Kidney (tissue), 14 donors: ENCODE results near the gene ELOVL2. TPM values are rescaled to one million over a fixed set of nuclear protein-coding genes. Genes with fewer than 3 reads are reported as not detected.

Experiments
- DNase-seq, 5 donors: peaks; one replicate each; pipeline ENCODE4 v3.0.0-alpha.2; 2013 to 2020
- FAIRE-seq: peaks from 2 replicates; lab custom pipeline; 2012; peaks lifted over from hg19 to GRCh38; lab: Jason Lieb, UNC
- H3K27ac ChIP-seq, 2 donors: one replicate each; pipeline ENCODE4 v1.7.0; 2013; ENCODE audit warnings: low read depth in 2 of 2, low read length in 2 of 2, inconsistent platforms in 1 of 2
- H3K27me3 ChIP-seq: one replicate; pipeline ENCODE4 v1.7.1; 2013; ENCODE audit warnings: low read length, inconsistent platforms; ENCODE audit not compliant: control insufficient read depth, insufficient read depth
- H3K36me3 ChIP-seq, 3 donors: one replicate each; pipeline versions ENCODE4 v1.7.0 to v1.7.1; 2013; ENCODE audit warnings: low read length in 3 of 3, control low read depth in 1 of 3, inconsistent platforms in 1 of 3; ENCODE audit not compliant: insufficient read depth in 3 of 3, control insufficient read depth in 2 of 3
- H3K4me1 ChIP-seq, 3 donors: one replicate each; pipeline versions ENCODE4 v1.7.0 to v1.7.1; 2013; ENCODE audit warnings: low read length in 3 of 3, inconsistent platforms in 1 of 3, low read depth in 1 of 3; ENCODE audit not compliant: control insufficient read depth in 2 of 3, insufficient read depth in 2 of 3
- H3K4me3 ChIP-seq, 3 donors: one replicate each; pipeline versions ENCODE4 v1.7.0 to v1.8.1; 2013; ENCODE audit warnings: low read length in 3 of 3, control low read depth in 1 of 3, inconsistent platforms in 1 of 3
- H3K9ac ChIP-seq, 3 donors: one replicate each; pipeline versions ENCODE4 v1.7.0 to v1.7.1; 2013; ENCODE audit warnings: low read length in 3 of 3, control low read depth in 1 of 3, inconsistent platforms in 1 of 3
- H3K9me3 ChIP-seq, 3 donors: one replicate each; pipeline versions ENCODE4 v1.7.0 to v1.7.1; 2013; ENCODE audit warnings: low read length in 3 of 3, control low read depth in 1 of 3, inconsistent platforms in 1 of 3; ENCODE audit not compliant: control insufficient read depth in 2 of 3, insufficient read depth in 1 of 3
- intact Hi-C: fragments of 100-400 bp; cut with DNase I; formaldehyde crosslinking; loops from one replicate; pipeline ENCODE4 v1.11.1; 2022
- polyA plus RNA-seq: library from polyadenylated mRNA; stranded (reverse); fragments of 350-450 nt; fragmentation: Illumina TruSeq; extraction: RNeasy Lipid Tissue Mini Kit (QIAGEN cat#74804); gene quantifications from one replicate; pipeline ENCODE4 v1.2.3, GENCODE V29; 2014; ENCODE audit warnings: low read depth, low replicate concordance; ENCODE audit not compliant: insufficient read depth
- total RNA-seq: library from RNA; stranded (reverse); fragmentation: NEBNext Ultra II Directional; extraction: Animal tissue kit (Norgen Biotek cat#: 25700); gene quantifications from one replicate; pipeline ENCODE4 v1.2.1, GENCODE V29; 2021
- TF ChIP-seq, protein P1 (sequence below): IDR thresholded peaks from 3 replicates; pipeline ENCODE4 v1.5.1; 2012; ENCODE audit warnings: mild to moderate bottlenecking, moderate library complexity, borderline replicate concordance; ENCODE audit not compliant: insufficient read depth; ENCODE audit errors: extremely low read depth
- donor health status: control.
- donor health status: control.
- donor health status: control.
- donor health status: control.
- donor health status: control.
- donor health status: DM: yes; HTN: yes; CAD: no.
- donor health status: Normal renal cell carcinoma (clear cell type).

ELOVL2 gene
- total and polyA plus RNA-seq, 2 donors from 2014 or later = 0.79 TPM; not detected in 1

DNA sequence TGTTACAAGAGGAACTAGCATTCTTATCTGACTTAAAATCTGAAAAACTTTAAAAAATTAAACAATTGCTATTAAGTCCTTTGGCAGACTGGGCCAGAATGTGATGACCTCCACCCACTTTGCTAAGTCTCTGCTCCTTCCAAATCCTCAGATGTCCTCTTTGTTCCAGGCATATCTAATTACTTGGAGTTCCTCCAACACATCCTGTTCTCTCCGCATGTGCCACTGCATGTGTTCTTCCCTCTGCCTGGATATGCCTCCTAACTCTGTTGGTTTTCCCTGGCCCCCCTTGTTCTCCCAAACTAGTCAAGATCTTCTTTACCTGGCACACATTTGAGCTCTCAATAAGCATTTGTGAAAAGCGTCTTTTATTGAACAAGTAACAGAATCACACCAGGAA, 23.1 kb downstream of the ELOVL2 start:
- H3K9me3 ChIP-seq = no peaks in the 10 kb centered on the region
- H3K9ac ChIP-seq = no peak overlapping the region
- H3K4me3 ChIP-seq = no peak overlapping the region
- intact Hi-C loops = no loop called here
- H3K27me3 ChIP-seq = no peaks in the 10 kb centered on the region
- DNase-seq (no peak), FAIRE-seq (no peak)
- H3K36me3 ChIP-seq = no peaks in the 10 kb centered on the region
- no peaks in the 10 kb centered on the region for H3K4me1 ChIP-seq
- TF ChIP-seq, protein P1, sequence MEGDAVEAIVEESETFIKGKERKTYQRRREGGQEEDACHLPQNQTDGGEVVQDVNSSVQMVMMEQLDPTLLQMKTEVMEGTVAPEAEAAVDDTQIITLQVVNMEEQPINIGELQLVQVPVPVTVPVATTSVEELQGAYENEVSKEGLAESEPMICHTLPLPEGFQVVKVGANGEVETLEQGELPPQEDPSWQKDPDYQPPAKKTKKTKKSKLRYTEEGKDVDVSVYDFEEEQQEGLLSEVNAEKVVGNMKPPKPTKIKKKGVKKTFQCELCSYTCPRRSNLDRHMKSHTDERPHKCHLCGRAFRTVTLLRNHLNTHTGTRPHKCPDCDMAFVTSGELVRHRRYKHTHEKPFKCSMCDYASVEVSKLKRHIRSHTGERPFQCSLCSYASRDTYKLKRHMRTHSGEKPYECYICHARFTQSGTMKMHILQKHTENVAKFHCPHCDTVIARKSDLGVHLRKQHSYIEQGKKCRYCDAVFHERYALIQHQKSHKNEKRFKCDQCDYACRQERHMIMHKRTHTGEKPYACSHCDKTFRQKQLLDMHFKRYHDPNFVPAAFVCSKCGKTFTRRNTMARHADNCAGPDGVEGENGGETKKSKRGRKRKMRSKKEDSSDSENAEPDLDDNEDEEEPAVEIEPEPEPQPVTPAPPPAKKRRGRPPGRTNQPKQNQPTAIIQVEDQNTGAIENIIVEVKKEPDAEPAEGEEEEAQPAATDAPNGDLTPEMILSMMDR = no peak
- no peak overlapping the region for H3K27ac ChIP-seq

DNA sequence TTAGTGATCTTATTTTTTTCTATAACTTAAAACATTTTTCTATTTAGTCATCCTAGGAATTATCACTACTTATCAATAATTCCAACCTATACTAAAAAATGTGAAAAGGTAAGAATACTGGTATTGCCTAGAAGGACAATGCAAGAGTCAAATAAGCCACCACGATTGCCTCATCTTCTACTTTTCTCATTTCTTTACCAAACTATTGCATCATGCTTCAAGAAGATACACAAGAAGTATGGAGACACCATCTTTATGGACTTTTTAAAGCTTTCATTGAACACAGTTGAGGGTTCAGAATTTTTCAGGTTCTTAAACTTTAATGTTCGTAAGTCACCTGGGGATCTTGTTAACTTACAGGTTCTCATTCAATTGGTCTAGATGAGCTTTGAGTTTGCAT, 25.9 kb downstream of the ELOVL2 start:
- intact Hi-C loops = no loop called here
- TF ChIP-seq, protein P1 = no peak
- no peaks in the 10 kb centered on the region for H3K36me3 ChIP-seq

DNA sequence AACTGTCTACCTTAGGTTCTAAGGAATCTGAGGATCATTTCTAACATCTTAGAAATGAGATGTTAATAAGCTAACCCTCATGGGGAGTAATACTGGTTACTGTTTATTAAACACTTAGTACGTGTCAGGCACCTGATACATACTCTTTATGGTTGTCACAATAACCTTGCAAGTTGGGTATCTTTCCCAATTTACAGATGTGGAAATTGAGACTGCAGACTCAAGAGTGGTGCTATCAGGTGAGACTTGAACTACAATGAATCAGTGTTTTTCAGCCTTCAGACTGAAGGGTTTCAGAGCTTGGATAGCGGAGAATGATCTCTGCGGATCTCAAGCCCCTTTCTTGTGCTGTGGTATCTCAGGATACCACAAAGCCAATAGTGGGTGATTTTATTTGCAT, 27.0 kb downstream of the ELOVL2 start:
- Histone ChIP-seq H3K4me3 (no peak overlapping the region), H3K9me3 (no peaks in the 10 kb centered on the region), H3K27me3 (no peaks in the 10 kb centered on the region), H3K4me1 (no peaks in the 10 kb centered on the region), H3K36me3 (no peaks in the 10 kb centered on the region), H3K9ac (no peak overlapping the region), H3K27ac (no peak overlapping the region)
- intact Hi-C loops = no loop called here
- FAIRE-seq = no peak
- DNase-seq = no peak
- TF ChIP-seq, protein P1 = no peak

More for the DNA sequence above, 25.9 kb downstream of the ELOVL2 start:
- FAIRE-seq (no peak), DNase-seq (no peak)
- Histone ChIP-seq H3K9me3 (no peaks in the 10 kb centered on the region), H3K4me3 (no peak overlapping the region), H3K27me3 (no peaks in the 10 kb centered on the region), H3K9ac (no peak overlapping the region), H3K27ac (no peak overlapping the region), H3K4me1 (no peaks in the 10 kb centered on the region)

DNA sequence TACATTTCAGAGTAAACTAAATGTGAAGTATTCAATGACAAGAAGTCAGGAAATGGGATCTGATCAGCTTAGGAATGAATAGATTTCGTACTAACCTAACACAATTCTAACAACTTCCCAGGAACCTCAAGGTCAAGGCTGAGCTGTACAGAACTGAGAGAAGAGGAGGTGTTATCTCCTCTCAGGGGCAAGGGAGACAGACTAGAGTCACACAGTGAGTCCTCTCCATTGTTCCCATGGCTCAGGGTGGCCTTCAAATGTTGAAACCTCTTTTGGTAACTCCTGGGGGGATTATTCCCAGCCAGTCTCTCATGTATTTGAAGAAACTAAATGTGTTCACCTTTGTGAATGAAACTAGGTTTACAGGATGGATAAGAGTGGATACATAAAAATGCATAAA, 27.7 kb downstream of the ELOVL2 start:
- no peaks in the 10 kb centered on the region for H3K36me3 ChIP-seq
- no peak overlapping the region for H3K9ac ChIP-seq
- no peaks in the 10 kb centered on the region for H3K4me1 ChIP-seq
- H3K4me3 ChIP-seq = no peak overlapping the region
- FAIRE-seq (no peak), DNase-seq (no peak)
- H3K27me3 ChIP-seq = no peaks in the 10 kb centered on the region
- intact Hi-C loops = no loop called here
- no peaks in the 10 kb centered on the region for H3K9me3 ChIP-seq
- TF ChIP-seq, protein P1 = no peak
- no peak overlapping the region for H3K27ac ChIP-seq
